HG03066 (cell line): ENCODE measurements around the gene HCK.

Source experiments
- ATAC-seq: cut with Tn5 transposase; IDR thresholded peaks from one replicate; pipeline ENCODE4 v1.9.1; 2021; ENCODE audit warnings: low read depth; ENCODE audit not compliant: unreplicated experiment

HCK gene

GRCh38 chr20:32124916-32125454, 72.9 kb downstream of the HCK start:
- ATAC-seq, result no peak

- no peak for ATAC-seq
Observed at GRCh38 chr20:32125506-32125905, 73.5 kb downstream of the HCK start.

GRCh38 chr20:32126919-32127318, 74.9 kb downstream of the HCK start:
- no peak for ATAC-seq

GRCh38 chr20:32127347-32127746, 75.3 kb downstream of the HCK start:
- ATAC-seq, result no peak

GRCh38 chr20:32128167-32128566, 76.1 kb downstream of the HCK start:
- no peak for ATAC-seq

- no peak for ATAC-seq
Observed at GRCh38 chr20:32129863-32130262, 77.8 kb downstream of the HCK start.

- no peak for ATAC-seq
Observed at GRCh38 chr20:32130352-32130751, 78.3 kb downstream of the HCK start.

- no peak for ATAC-seq
Observed at GRCh38 chr20:32130965-32131364, 78.9 kb downstream of the HCK start.

- ATAC-seq, result peak; percentile 91
Observed at GRCh38 chr20:32132911-32133549, 81.0 kb downstream of the HCK start.

GRCh38 chr20:32134026-32134425, 82.0 kb downstream of the HCK start:
- no peak for ATAC-seq

- ATAC-seq, result no peak
Observed at GRCh38 chr20:32135983-32136515, 84.0 kb downstream of the HCK start.

GRCh38 chr20:32138921-32139320, 86.9 kb downstream of the HCK start:
- no peak for ATAC-seq

- no peak for ATAC-seq
Observed at GRCh38 chr20:32139947-32140346, 87.9 kb downstream of the HCK start.

GRCh38 chr20:32140603-32141002, 88.6 kb downstream of the HCK start:
- ATAC-seq, result no peak

GRCh38 chr20:32141465-32141980, 89.5 kb downstream of the HCK start:
- no peak for ATAC-seq

GRCh38 chr20:32142088-32142487, 90.0 kb downstream of the HCK start:
- no peak for ATAC-seq

- no peak for ATAC-seq
Observed at GRCh38 chr20:32142991-32143390, 90.9 kb downstream of the HCK start.

- no peak for ATAC-seq
Observed at GRCh38 chr20:32144898-32145662, 93.0 kb downstream of the HCK start.

GRCh38 chr20:32149566-32150170, 97.6 kb downstream of the HCK start:
- no peak for ATAC-seq

GRCh38 chr20:32150291-32150848, 98.3 kb downstream of the HCK start:
- ATAC-seq, result no peak
